Esophagus muscularis mucosa (tissue), 4 donors: ENCODE measurements around the gene ZBTB16.

ENCODE experiments used
- EP300 ChIP-seq: sonication (generic); formaldehyde crosslinking; IDR thresholded peaks from one replicate; pipeline ENCODE4 v1.6.1; 2017; ENCODE audit warnings: antibody characterized with exemption
- POLR2A ChIP-seq: fragments of 450-650 bp; IDR thresholded peaks from one replicate; pipeline ENCODE4 v1.6.1; 2017; ENCODE audit warnings: antibody characterized with exemption, moderate library complexity, mild to moderate bottlenecking, low read depth
- TF ChIP-seq, protein P1 (sequence below), 3 experiments: fragments of 200-600 bp in 2 of 3; fragments of 450-650 bp in 1 of 3; sonication (generic) in 2 of 3; IDR thresholded peaks; one replicate each; pipeline ENCODE4 v1.5.1; 2017 to 2019; ENCODE audit warnings: antibody characterized with exemption in 3 of 3, mild to moderate bottlenecking in 2 of 3, moderate library complexity in 1 of 3

DNA sequence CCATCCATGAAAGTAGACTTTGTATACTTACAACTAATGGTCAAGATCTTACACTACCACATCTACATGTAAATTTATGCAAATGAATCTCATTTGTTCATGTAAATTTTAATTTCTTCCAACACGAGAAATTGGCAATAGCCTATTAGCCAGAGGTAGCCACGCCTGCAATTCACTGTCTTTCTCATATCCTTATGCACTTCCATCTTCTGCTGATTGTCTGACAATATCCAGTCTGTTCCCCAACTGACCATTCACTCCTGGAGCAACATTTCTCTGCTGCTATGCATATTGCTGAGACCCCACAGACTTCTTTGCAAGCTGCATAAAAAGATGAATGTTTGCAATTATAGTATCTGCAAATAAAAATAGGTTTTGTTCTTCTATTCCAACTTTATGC lies 239.2 kb downstream of the ZBTB16 start:
- TF ChIP-seq, protein P1, sequence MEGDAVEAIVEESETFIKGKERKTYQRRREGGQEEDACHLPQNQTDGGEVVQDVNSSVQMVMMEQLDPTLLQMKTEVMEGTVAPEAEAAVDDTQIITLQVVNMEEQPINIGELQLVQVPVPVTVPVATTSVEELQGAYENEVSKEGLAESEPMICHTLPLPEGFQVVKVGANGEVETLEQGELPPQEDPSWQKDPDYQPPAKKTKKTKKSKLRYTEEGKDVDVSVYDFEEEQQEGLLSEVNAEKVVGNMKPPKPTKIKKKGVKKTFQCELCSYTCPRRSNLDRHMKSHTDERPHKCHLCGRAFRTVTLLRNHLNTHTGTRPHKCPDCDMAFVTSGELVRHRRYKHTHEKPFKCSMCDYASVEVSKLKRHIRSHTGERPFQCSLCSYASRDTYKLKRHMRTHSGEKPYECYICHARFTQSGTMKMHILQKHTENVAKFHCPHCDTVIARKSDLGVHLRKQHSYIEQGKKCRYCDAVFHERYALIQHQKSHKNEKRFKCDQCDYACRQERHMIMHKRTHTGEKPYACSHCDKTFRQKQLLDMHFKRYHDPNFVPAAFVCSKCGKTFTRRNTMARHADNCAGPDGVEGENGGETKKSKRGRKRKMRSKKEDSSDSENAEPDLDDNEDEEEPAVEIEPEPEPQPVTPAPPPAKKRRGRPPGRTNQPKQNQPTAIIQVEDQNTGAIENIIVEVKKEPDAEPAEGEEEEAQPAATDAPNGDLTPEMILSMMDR (IDR thresholded peaks at IDR 0.05): no peak
- no peak for TF ChIP-seq POLR2A
- TF ChIP-seq EP300: no peak
